GM19328 (cell line): Measurements from ENCODE around the gene DNAJC10.

Experiments used
- ATAC-seq: cut with Tn5 transposase; IDR thresholded peaks from one replicate; pipeline ENCODE4 v1.9.1; 2021; ENCODE audit warnings: mild to moderate bottlenecking, moderate library complexity; ENCODE audit not compliant: unreplicated experiment

The DNAJC10 gene

GRCh38 chr2:182831101-182831500, 115.0 kb downstream of the DNAJC10 start:
- no peak for ATAC-seq

- no peak for ATAC-seq
Measured at GRCh38 chr2:182831921-182832320, 115.9 kb downstream of the DNAJC10 start.

DNA sequence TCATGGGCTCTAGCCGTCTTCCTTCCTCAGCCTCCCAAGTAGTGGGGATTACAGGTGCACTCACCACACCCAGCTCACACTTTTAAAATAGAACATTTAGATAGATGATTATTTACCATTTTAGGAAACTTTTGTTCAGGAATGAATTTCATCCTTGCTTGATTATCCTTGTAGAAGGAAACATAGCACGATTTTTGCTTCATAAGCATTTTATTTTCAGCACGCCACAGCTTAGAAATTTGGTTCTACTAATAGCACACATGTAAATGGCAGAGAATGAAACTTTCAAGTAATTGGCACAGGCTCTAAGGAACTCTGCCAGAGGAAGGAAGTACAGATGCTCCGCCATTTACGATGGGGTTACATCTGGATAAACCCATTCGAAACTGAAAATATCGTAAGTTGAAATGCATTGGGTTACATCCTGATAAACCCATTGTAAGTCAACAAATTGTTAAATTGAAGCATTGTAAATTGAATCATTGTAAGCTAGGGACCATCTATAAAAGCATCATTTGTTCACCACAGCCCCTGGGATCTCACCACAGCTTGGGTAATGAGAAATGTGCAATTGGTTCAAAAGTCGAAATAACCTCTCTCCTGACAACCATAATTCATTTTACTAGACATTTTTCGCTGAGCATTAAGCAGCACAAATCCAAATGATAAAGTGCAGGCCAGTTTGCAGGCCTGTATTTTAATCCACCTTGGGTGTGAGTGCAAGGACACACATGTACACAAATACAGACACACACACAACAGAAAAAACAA, 117.2 kb downstream of the DNAJC10 start:
- no peak for ATAC-seq

- no peak for ATAC-seq
Measured at GRCh38 chr2:182834293-182834692, 118.2 kb downstream of the DNAJC10 start.

DNA sequence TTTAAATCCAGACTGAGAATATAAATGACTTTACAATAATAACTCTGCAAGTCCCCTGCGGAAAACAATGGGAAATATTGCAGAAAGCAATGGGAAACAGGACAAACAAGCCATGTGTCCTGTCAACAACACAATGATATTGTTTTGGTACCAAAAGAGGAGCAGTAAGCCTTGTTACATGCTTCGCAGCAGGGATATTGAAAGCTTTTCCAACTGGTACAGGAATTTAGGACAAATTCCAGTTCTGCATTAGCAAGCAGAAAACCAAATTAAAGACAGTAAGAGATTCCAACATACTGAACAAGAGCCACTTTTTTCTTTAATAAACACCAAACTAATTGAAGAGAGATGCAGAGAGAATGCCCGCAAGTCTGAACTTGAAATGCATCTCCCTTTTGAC, 120.4 kb downstream of the DNAJC10 start:
- no peak for ATAC-seq
